ENCODE measurements around the gene NNAT.
"Not testable (repeated sequence)": the region's sequence is repeated elsewhere in the genome, so short reads cannot be mapped to it uniquely, and the experiment has no call there.

NNAT gene

GRCh38 chr20:37542281-37542680 is 21.2 kb downstream of the NNAT start:
- no peak for DNase-seq

- peak; percentile 18 to 27 for DNase-seq
Measured at GRCh38 chr20:37543828-37544227, 22.8 kb downstream of the NNAT start.

GRCh38 chr20:37544386-37544785 is 23.3 kb downstream of the NNAT start:
- no peak for DNase-seq

GRCh38 chr20:37545516-37545915 is 24.5 kb downstream of the NNAT start:
- DNase-seq: no peak

- no peak for DNase-seq
Measured at GRCh38 chr20:37547912-37548311, 26.9 kb downstream of the NNAT start.

GRCh38 chr20:37550101-37550920 is 29.3 kb downstream of the NNAT start:
- peak; percentile 19 to 70 for DNase-seq

- DNase-seq: not testable (repeated sequence)
Measured at GRCh38 chr20:37551660-37552059, 30.6 kb downstream of the NNAT start.

- no peak for DNase-seq
Measured at GRCh38 chr20:37552415-37552814, 31.4 kb downstream of the NNAT start.

- DNase-seq: not testable (repeated sequence)
Measured at GRCh38 chr20:37554721-37555298, 33.8 kb downstream of the NNAT start.

- no peak for DNase-seq
Measured at GRCh38 chr20:37556538-37556937, 35.5 kb downstream of the NNAT start.

GRCh38 chr20:37558306-37558705 is 37.3 kb downstream of the NNAT start:
- no peak for DNase-seq

GRCh38 chr20:37558779-37559178 is 37.7 kb downstream of the NNAT start:
- no peak for DNase-seq

GRCh38 chr20:37559312-37560027 is 38.4 kb downstream of the NNAT start:
- DNase-seq: no peak

GRCh38 chr20:37560629-37561028 is 39.6 kb downstream of the NNAT start:
- no peak for DNase-seq

GRCh38 chr20:37562695-37563480 is 41.8 kb downstream of the NNAT start:
- no peak for DNase-seq

- DNase-seq: no peak
Measured at GRCh38 chr20:37564016-37564387, 43.0 kb downstream of the NNAT start.

- DNase-seq: peak; percentile 27 to 76
Measured at GRCh38 chr20:37564388-37565133, 43.5 kb downstream of the NNAT start.

GRCh38 chr20:37565134-37565811 is 44.2 kb downstream of the NNAT start:
- peak in 1 of 2 experiments; percentile 31 for DNase-seq

- DNase-seq: no peak
Measured at GRCh38 chr20:37566590-37567330, 45.7 kb downstream of the NNAT start.

GRCh38 chr20:37567331-37567665 is 46.2 kb downstream of the NNAT start:
- peak; percentile 52 to 72 for DNase-seq
